SKM-1 (cell line): ENCODE measurements around the gene DHRS4.
"Not testable (repeated sequence)": the region's sequence is repeated elsewhere in the genome, so short reads cannot be mapped to it uniquely, and the experiment has no call there.

Experiments
- DNase-seq: peaks from one replicate; lab custom pipeline; 2025; ENCODE audit not compliant: unreplicated experiment; lab: John Stamatoyannopoulos, UW

DHRS4 gene

DNA sequence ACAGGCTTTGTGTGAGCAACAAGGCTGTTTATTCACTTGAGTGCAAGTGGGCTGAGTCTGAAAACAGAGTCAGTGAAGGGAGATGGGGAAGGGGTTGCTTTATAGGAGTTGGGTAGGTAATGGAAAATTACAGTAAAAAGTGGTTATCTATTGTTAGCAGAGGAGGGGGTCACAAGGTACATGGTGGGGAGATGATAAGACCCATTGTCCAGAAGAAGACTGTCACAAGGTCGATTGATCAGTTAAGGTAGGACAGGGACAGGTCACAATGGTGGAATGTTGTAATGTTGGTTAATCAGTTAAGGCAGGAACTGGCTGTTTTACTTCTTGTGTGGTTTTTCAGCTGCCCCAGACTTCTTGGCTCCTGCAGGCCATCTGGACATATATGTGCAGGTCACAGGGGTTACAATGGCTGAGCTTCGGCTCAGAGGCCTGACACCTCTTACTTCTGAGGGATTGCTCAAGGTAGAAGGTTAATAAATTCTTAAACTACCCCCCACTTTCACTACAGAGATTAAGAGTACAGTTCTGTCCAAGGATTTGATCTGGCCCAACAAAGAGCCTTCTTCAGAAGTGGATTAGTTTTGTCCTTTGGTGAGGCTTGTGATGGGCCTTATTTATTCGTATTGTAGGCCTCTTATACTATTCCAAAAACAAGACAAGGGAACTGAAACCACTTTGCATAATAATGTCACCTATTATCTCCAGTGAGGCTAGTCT lies 13.8 kb upstream of the DHRS4 start:
- no peak for DNase-seq

- no peak for DNase-seq
Observed at GRCh38 chr14:23941230-23941629, 12.3 kb upstream of the DHRS4 start.

- DNase-seq = no peak
Observed at GRCh38 chr14:23941669-23942068, 11.9 kb upstream of the DHRS4 start.

DNA sequence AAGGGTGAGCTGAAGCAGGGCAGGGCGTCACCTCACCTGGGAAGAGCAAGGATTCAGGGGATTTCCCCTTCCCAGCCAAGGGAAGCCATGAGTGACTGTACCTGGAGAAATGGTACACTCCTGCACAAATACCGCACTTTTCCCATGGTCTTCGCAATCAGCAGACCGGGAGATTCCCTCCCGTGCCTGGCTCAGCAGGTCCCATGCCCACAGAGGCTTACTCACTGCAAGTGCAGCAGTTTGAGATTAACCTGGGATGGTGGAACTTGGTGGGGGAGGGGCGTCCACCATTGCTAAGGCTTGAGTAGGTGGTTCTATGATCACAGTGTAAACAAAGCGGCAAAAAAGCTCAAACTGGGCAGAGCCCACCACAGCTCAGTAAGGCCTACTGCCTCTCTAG lies 11.0 kb upstream of the DHRS4 start:
- DNase-seq = no peak

DNA sequence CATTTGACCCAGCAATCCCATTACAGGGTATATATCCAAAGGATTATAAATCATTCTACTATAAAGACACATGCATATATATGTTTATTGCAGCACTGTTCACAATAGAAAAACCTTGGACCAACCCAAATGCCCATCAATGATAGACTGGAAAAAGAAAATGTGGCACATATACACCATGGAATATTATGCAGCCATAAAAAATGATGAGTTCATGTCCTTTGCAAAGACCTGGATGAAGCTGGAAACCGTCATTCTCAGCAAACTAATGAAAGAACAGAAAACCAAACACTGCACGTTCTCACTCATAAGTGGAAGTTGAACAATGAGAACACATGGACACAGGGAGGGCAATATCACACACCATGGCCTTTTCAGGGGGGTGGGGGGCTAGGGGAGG lies 4.5 kb upstream of the DHRS4 start:
- not testable (repeated sequence) for DNase-seq

- DNase-seq = no peak
Observed at GRCh38 chr14:23950411-23951135, 3.0 kb upstream of the DHRS4 start.

DNA sequence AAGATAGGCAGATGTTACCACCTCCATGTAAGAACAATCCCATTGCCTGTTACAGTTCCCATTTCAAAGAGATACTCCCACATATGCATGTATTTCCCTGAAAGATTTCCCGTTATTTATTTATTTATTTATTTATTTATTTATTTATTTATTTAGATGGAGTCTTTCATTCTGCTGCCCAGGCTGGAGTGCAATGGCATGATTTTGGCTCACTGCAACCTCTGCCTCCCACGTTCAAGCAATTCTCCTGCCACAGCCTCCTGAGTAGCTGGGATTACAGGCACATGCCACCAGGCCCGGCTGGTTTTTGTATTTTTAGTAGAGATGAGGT lies 2.5 kb upstream of the DHRS4 start:
- not testable (repeated sequence) for DNase-seq

DNA sequence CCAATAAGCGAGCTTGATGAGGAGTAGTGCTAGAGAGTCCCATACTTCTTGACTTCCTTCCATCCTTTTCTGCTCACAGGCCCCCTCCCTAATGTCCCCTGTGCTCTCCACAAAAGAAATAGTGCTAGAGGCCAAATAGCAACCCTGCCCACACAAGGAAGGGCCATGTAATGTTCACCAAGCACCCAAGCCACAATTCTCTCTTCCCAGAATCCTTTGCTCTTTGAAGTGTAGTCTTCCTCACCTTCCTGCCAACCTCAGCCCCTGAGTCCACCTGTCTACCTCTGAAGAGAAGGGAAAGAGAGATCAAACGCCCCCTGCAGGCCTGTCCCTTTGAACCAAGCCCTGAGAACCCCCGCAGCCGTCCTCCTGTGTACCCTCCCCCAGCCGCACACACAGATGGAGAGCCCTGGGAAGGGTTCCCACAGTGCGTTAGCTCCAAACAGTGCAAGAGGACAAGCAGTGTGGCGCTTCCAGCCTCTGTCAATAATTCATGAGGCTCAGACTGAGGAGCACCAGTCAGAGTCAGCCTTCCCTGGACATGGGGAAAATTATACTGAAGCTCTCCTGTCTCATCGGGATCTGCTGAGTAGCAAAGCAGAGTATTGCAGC lies 1.9 kb upstream of the DHRS4 start:
- DNase-seq = no peak

- not testable (repeated sequence) for DNase-seq
Observed at GRCh38 chr14:23953116-23953463, 480 bp upstream of the DHRS4 start.

- not testable (repeated sequence) for DNase-seq
Observed at GRCh38 chr14:23954279-23954614, 677 bp downstream of the DHRS4 start.

DNA sequence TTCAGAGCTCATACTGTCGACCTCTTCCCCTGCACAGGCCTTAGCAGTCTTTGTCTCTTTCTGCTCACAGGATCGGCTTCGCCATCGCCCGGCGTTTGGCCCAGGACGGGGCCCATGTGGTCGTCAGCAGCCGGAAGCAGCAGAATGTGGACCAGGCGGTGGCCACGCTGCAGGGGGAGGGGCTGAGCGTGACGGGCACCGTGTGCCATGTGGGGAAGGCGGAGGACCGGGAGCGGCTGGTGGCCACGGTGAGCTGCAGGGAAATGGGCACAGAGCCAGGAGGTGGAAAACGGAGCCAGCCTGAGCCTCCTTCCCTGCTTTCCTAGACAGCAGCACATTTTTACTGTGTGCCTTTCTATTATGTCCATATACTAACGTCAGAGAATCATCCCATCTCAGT lies 1.4 kb downstream of the DHRS4 start:
- DNase-seq = not testable (repeated sequence)

GRCh38 chr14:23955811-23956210 lies 2.2 kb downstream of the DHRS4 start:
- DNase-seq = not testable (repeated sequence)

GRCh38 chr14:23957913-23958569 lies 4.5 kb downstream of the DHRS4 start:
- not testable (repeated sequence) for DNase-seq

DNA sequence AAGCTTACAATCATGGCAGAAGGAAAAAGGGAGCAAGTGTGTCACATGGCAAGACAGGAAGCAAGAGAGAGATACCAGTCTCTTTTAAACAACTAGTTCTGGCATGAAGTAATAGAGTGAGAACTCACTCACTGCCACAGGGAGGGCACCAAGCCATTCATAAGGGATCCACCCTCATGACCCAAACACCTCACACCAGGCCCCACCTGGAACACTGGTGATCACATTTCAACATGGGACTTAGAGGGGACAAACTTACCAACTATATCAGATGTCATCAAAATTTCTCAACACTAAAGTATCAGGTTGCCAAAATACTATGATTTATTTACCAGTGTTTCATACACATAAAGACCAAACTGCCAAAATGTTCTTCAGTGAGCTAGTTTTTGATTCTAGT lies 7.3 kb downstream of the DHRS4 start:
- not testable (repeated sequence) for DNase-seq

- not testable (repeated sequence) for DNase-seq
Observed at GRCh38 chr14:23961704-23962103, 8.1 kb downstream of the DHRS4 start.

DNA sequence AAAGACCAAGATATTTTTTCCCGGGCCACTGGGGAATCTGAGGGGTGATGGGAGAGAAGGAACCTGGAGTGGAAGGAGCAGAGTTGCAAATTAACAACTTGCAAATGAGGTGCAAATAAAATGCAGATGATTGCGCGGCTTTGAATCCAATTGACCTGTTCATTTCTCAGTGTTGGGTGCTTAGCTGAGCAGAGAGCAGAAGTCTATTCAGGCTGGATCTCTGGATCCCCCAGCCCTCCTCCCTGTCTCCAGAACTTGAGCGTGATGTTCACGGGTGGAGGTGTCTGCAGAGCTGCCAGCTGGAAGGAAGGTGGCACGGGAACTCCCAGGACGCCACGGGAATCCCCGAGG lies 15.5 kb downstream of the DHRS4 start:
- DNase-seq = not testable (repeated sequence)

DNA sequence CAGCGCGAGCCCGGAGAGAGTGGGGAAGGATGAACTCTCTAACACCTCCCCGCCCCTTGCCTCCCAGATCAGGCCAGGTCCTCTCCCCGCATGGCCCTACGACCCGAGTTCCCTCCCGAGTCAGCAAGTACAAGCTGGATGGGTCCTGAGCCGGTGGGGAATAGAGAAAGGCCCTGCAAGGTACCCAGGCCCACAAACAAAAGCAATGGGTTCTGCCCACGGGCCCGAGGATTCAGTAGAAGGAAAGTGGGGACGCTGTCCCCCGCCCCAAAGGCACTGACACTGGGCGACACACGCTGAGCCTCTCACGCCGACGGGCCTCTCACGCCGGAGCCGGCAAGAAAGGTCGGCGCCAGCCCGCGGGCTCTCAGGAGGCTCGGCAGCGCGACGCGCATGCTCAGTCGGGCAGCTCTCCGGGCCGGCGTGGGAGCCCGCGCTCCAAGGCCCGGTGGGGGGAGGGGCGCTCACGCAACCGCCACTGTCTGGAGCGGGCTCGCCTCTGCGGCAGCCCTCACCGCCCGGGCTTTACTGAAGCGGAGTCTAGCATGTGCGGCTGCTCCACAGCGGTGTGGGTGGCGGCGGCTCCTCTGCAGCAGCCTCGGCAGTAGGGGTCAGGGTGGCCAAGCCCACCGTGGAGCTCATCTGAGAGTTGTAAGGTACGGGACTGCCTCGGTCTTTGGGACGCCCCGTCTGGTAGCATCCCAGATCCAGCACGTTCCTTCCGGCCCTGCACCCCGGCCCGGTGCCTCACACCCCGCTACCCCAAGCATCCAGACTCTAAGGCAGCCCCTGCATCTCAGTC lies 16.1 kb downstream of the DHRS4 start:
- not testable (repeated sequence) for DNase-seq

GRCh38 chr14:23970283-23970659 lies 16.7 kb downstream of the DHRS4 start:
- not testable (repeated sequence) for DNase-seq

DNA sequence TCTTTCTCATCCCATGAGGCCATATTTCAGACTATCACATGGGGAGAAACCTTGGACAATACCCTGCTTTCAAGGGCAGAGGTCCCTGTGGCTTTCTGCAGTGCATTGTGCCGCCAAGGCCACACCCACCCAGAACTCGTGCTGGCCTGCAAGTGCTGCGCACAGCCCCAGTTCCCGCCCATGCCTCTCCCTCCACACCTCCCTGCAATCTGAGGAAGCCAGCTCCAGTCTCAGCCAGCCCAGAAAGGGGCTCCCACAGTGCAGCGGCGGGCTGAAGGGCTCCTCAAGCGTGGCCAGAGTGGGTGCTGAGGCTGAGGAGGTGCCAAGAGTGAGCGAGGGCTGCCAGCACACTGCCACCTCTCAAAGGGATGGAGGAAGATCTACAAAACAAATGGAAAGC lies 19.6 kb downstream of the DHRS4 start:
- DNase-seq = not testable (repeated sequence)

DNA sequence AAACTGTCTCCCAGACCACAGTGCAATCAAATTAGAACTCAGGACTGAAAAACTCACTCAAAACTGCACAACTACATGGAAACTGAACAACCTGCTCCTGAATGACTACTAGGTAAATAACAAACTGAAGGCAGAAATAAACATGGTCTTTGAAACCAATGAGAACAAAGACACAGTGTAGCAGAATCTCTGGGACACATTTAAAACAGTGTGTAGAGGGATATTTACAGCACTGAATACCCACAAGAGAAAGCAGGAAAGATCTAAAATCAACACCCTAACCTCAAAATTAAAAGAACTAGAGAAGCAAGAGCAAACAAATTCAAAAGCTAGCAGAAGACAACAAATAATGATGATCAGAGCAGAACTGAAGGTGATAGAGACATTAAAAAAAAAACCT lies 20.5 kb downstream of the DHRS4 start:
- not testable (repeated sequence) for DNase-seq

GRCh38 chr14:23977208-23977607 lies 23.6 kb downstream of the DHRS4 start:
- not testable (repeated sequence) for DNase-seq
